ENCODE results near the gene GNGT1. TPM values are rescaled to one million over a fixed set of nuclear protein-coding genes. Genes with fewer than 3 reads are reported as not detected.

The GNGT1 gene
- polyA plus RNA-seq, 1 donor (not counting 4 experiments of a cell fraction or from before 2014, with no cell fraction given), result not detected

DNA sequence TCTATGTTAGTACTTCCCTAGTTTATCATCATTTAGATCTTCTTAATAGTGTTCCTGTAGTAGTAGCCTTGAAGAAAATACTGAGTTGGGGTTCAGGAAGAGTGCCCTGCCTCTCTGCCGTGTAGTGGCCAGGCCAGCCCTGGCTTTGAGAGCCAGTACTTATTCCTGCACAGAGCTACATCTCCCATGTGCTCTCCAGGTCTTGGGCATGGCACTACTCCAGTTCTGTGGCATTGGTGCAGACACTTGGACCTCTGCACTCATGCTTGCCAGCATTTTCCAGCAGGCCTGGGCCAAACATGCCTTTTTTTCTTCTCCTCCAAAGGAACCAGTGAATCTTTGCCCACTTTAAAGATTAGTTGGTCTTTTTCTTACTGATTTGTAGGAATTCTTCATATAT, 20.4 kb downstream of the GNGT1 start:
- Histone ChIP-seq H3K4me2 (ENCODE audit: control insufficient read depth, extremely low read depth, insufficient read depth, low read depth, low read length) (no peak overlapping the region), H2AFZ (ENCODE audit: control insufficient read depth, low read length) (no peak overlapping the region), H3K9me3 (ENCODE audit: control insufficient read depth, low read depth, low read length) (no peaks in the 10 kb centered on the region), H3K4me1 (ENCODE audit: control insufficient read depth, extremely low read depth, insufficient read depth, low read length) (no peaks in the 10 kb centered on the region), H3K9me1 (ENCODE audit: control insufficient read depth, extremely low read depth, insufficient read depth, low read length) (no peaks in the 10 kb centered on the region), H3K27ac (ENCODE audit: control insufficient read depth, insufficient read depth, low read length) (no peak overlapping the region), H4K20me1 (ENCODE audit: control insufficient read depth, extremely low read depth, insufficient read depth, low read length) (no peaks in the 10 kb centered on the region), H3K4me3 (ENCODE audit: control insufficient read depth in 2 of 3, extremely low read depth in 1 of 3, insufficient read depth in 2 of 3, low read depth in 1 of 3, low read length in 3 of 3) (no peak overlapping the region), H3K79me2 (ENCODE audit: control insufficient read depth, insufficient read depth, low read length) (no peaks in the 10 kb centered on the region), H3K36me3 (ENCODE audit: control insufficient read depth in 2 of 2, extremely low read depth in 1 of 2, insufficient read depth in 2 of 2, low read length in 2 of 2) (no peaks in the 10 kb centered on the region), H3K9ac (ENCODE audit: control insufficient read depth, extremely low read depth, insufficient read depth, low read length) (no peak overlapping the region), H3K27me3 (ENCODE audit: control insufficient read depth, extremely low read depth, insufficient read depth, low read length) (no peaks in the 10 kb centered on the region)
- no peak for DNase-seq (ENCODE audit: low read depth, low spot score)
- dilution Hi-C loops (cut with MboI; ENCODE audit: extremely low pct_ligation_motif_present, low sequenced_read_pairs), result no loop called here
- TF ChIP-seq EZH2 (IDR thresholded peaks at IDR 0.05; ENCODE audit: low read length), result no peak
- no peak for TF ChIP-seq CTCF (optimal IDR thresholded peaks at IDR 0.05 in 1 of 3, IDR thresholded peaks at IDR 0.05 in 1 of 3, conservative IDR thresholded peaks at IDR 0.05 in 1 of 3; ENCODE audit: extremely low read depth in 1 of 3, insufficient read depth in 2 of 3, low read length in 3 of 3)
- FAIRE-seq, result no peak

DNA sequence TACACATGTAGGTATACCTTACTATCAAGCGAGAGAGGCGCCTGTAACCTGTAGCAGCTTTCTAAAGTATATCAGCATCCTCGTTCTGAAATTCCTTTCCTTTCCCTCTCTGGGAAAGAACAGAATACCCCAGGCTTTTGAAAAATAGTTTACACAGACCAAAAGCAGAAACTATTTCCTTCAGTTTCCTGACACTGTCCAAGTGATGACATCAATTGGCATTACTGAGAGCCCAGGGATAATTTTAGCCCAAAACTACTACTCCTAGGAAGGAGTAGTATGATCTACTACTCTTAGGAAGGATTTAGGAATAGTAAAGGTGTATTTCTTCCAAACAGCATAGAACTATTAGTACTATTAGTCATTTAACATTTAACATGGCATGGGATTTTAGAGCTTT, 21.2 kb downstream of the GNGT1 start:
- H4K20me1 ChIP-seq (ENCODE audit: control insufficient read depth, extremely low read depth, insufficient read depth, low read length), result no peaks in the 10 kb centered on the region
- dilution Hi-C loops (cut with MboI; ENCODE audit: extremely low pct_ligation_motif_present, low sequenced_read_pairs), result no loop called here
- TF ChIP-seq EZH2 (IDR thresholded peaks at IDR 0.05; ENCODE audit: low read length), result no peak
- no peak for TF ChIP-seq CTCF (optimal IDR thresholded peaks at IDR 0.05 in 1 of 3, IDR thresholded peaks at IDR 0.05 in 1 of 3, conservative IDR thresholded peaks at IDR 0.05 in 1 of 3; ENCODE audit: extremely low read depth in 1 of 3, insufficient read depth in 2 of 3, low read length in 3 of 3)
- no peaks in the 10 kb centered on the region for H3K4me1 ChIP-seq (ENCODE audit: control insufficient read depth, extremely low read depth, insufficient read depth, low read length)
- no peaks in the 10 kb centered on the region for H3K27me3 ChIP-seq (ENCODE audit: control insufficient read depth, extremely low read depth, insufficient read depth, low read length)
- DNase-seq (ENCODE audit: low read depth, low spot score) (no peak), FAIRE-seq (no peak)
- no peak overlapping the region for H3K27ac ChIP-seq (ENCODE audit: control insufficient read depth, insufficient read depth, low read length)
- H3K9ac ChIP-seq (ENCODE audit: control insufficient read depth, extremely low read depth, insufficient read depth, low read length), result no peak overlapping the region
- H3K79me2 ChIP-seq (ENCODE audit: control insufficient read depth, insufficient read depth, low read length), result no peaks in the 10 kb centered on the region
- H3K4me3 ChIP-seq (ENCODE audit: control insufficient read depth in 2 of 3, extremely low read depth in 1 of 3, insufficient read depth in 2 of 3, low read depth in 1 of 3, low read length in 3 of 3), result no peak overlapping the region
- no peak overlapping the region for H3K4me2 ChIP-seq (ENCODE audit: control insufficient read depth, extremely low read depth, insufficient read depth, low read depth, low read length)
- H3K36me3 ChIP-seq (ENCODE audit: control insufficient read depth in 2 of 2, extremely low read depth in 1 of 2, insufficient read depth in 2 of 2, low read length in 2 of 2), result no peaks in the 10 kb centered on the region
- H3K9me3 ChIP-seq (ENCODE audit: control insufficient read depth, low read depth, low read length), result no peaks in the 10 kb centered on the region
- no peaks in the 10 kb centered on the region for H3K9me1 ChIP-seq (ENCODE audit: control insufficient read depth, extremely low read depth, insufficient read depth, low read length)
- no peak overlapping the region for H2AFZ ChIP-seq (ENCODE audit: control insufficient read depth, low read length)

All from keratinocyte (primary cell).